OCI-LY1 (cell line): Measurements from ENCODE around the gene SLC23A2.

Experiments used
- H2AFZ ChIP-seq: fragments of 200-600 bp; sonication (generic), shearing (Covaris generic); 2 replicates; pipeline ENCODE4 v1.6.0; 2014; ENCODE audit warnings: antibody characterized with exemption, mild to moderate bottlenecking, low read length
- H3F3A ChIP-seq: fragments of 200-600 bp; sonication (generic), shearing (Covaris generic); 2 replicates; pipeline ENCODE4 v1.6.0; 2014; ENCODE audit warnings: mild to moderate bottlenecking, antibody characterized with exemption, low read length, moderate library complexity; ENCODE audit not compliant: insufficient read depth
- H3K27ac ChIP-seq: fragments of 200-600 bp; sonication (generic); 2 replicates; pipeline ENCODE4 v1.5.1; 2014; ENCODE audit warnings: low read length, mixed run types, mild to moderate bottlenecking, low read depth; ENCODE audit not compliant: poor library complexity, severe bottlenecking
- H3K27me3 ChIP-seq: fragments of 200-600 bp; sonication (generic); 2 replicates; pipeline ENCODE4 v1.6.0; 2014; ENCODE audit warnings: antibody characterized with exemption, mild to moderate bottlenecking, low read length, moderate library complexity; ENCODE audit not compliant: insufficient read depth
- H3K36me3 ChIP-seq: fragments of 200-600 bp; sonication (generic); 2 replicates; pipeline ENCODE4 v1.6.1; 2014; ENCODE audit warnings: mild to moderate bottlenecking, antibody characterized with exemption, low read length, moderate library complexity, mixed read lengths; ENCODE audit not compliant: insufficient read depth
- H3K4me1 ChIP-seq: fragments of 200-600 bp; sonication (generic); 2 replicates; pipeline ENCODE4 v1.5.1; 2014; ENCODE audit warnings: mild to moderate bottlenecking, low read length, moderate library complexity; ENCODE audit not compliant: insufficient read depth, severe bottlenecking
- H3K4me2 ChIP-seq: fragments of 200-600 bp; sonication (generic), shearing (Covaris generic); 2 replicates; pipeline ENCODE4 v1.6.1; 2014; ENCODE audit warnings: low read length
- H3K4me3 ChIP-seq: fragments of 200-600 bp; sonication (generic); 2 replicates; pipeline ENCODE4 v1.5.1; 2014; ENCODE audit warnings: low read length, low read depth, mild to moderate bottlenecking, mixed read lengths; ENCODE audit not compliant: poor library complexity, severe bottlenecking
- H3K79me2 ChIP-seq: fragments of 200-600 bp; shearing (Covaris generic); 2 replicates; pipeline ENCODE4 v1.6.1; 2016; ENCODE audit warnings: mixed run types, low read length, mixed read lengths; ENCODE audit not compliant: insufficient read depth
- H3K9ac ChIP-seq: fragments of 200-600 bp; sonication (generic), shearing (Covaris generic); 2 replicates; pipeline ENCODE4 v1.6.1; 2014; ENCODE audit warnings: mild to moderate bottlenecking, low read length, mixed read lengths
- H3K9me2 ChIP-seq: fragments of 200-600 bp; sonication (generic), shearing (Covaris generic); 2 replicates; pipeline ENCODE4 v1.6.1; 2014; ENCODE audit warnings: low read depth, mild to moderate bottlenecking, low read length, mixed read lengths
- H3K9me3 ChIP-seq: fragments of 200-600 bp; shearing (Covaris generic); 2 replicates; pipeline ENCODE4 v1.6.1; 2014; ENCODE audit warnings: low read length, mixed read lengths
- H4K20me1 ChIP-seq: fragments of 200-600 bp; sonication (generic), shearing (Covaris generic); 2 replicates; pipeline ENCODE4 v1.6.0; 2016; ENCODE audit warnings: mild to moderate bottlenecking, low read length; ENCODE audit not compliant: insufficient read depth
- CTCF ChIP-seq: fragments of 200-600 bp; sonication (generic), shearing (Covaris generic); IDR thresholded peaks from 2 replicates; pipeline ENCODE4 v1.5.1; 2017; ENCODE audit warnings: mild to moderate bottlenecking, antibody characterized with exemption, low read length, moderate library complexity, mixed read lengths
- EZH2 ChIP-seq: fragments of 200-600 bp; sonication (generic), shearing (Covaris generic); IDR thresholded peaks from 2 replicates; pipeline ENCODE4 v1.8.0; 2017; ENCODE audit warnings: borderline replicate concordance, mixed run types, mild to moderate bottlenecking, antibody characterized with exemption, low read length, moderate library complexity, mixed read lengths

SLC23A2 gene

GRCh38 chr20:4866429-4866828 lies 134.9 kb downstream of the SLC23A2 start:
- H3K36me3 ChIP-seq, result peaks cover 96% of the 10 kb centered on the region
- H3K27me3 ChIP-seq, result no peaks in the 10 kb centered on the region
- H3K9me2 ChIP-seq, result no peaks in the 10 kb centered on the region
- no peaks in the 10 kb centered on the region for H3K79me2 ChIP-seq
- no peak overlapping the region for H2AFZ ChIP-seq
- H3K4me3 ChIP-seq, result no peak overlapping the region
- H3K9me3 ChIP-seq, result no peaks in the 10 kb centered on the region
- TF ChIP-seq CTCF (no peak), EZH2 (no peak)
- no peaks in the 10 kb centered on the region for H3F3A ChIP-seq
- H3K27ac ChIP-seq, result no peak overlapping the region
- H3K4me1 ChIP-seq, result no peaks in the 10 kb centered on the region
- no peak overlapping the region for H3K4me2 ChIP-seq
- H4K20me1 ChIP-seq, result no peaks in the 10 kb centered on the region
- no peak overlapping the region for H3K9ac ChIP-seq

- no peaks in the 10 kb centered on the region for H3K9me3 ChIP-seq
- no peaks in the 10 kb centered on the region for H4K20me1 ChIP-seq
- no peaks in the 10 kb centered on the region for H3K9me2 ChIP-seq
- H3K4me3 ChIP-seq, result no peak overlapping the region
- no peaks in the 10 kb centered on the region for H3K4me1 ChIP-seq
- H2AFZ ChIP-seq, result no peak overlapping the region
- H3K36me3 ChIP-seq, result peaks cover 96% of the 10 kb centered on the region
- no peak overlapping the region for H3K4me2 ChIP-seq
- no peaks in the 10 kb centered on the region for H3K27me3 ChIP-seq
- TF ChIP-seq CTCF (no peak), EZH2 (no peak)
- H3F3A ChIP-seq, result no peaks in the 10 kb centered on the region
- H3K79me2 ChIP-seq, result no peaks in the 10 kb centered on the region
- H3K9ac ChIP-seq, result no peak overlapping the region
- no peak overlapping the region for H3K27ac ChIP-seq
These were observed 137.0 kb downstream of the SLC23A2 start for GRCh38 chr20:4864311-4864752.

DNA sequence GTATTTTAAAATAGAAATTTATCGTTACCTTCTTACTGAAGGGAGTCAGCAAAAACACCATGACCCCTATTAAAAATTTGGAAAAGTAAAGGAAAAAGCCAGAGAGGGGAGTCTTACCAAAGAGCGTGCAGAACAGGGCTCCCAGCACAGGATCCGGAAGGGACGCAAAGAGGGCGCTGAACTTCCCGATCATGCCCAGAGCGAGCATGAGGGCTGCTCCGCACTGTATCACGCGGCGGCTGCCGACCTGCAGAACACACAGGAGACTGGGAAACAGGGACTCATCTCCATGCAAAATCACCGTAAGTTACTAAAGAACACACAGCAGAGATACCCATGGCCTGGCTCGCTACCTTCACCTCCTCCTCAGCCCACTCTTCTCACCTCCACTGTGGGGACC lies 138.6 kb downstream of the SLC23A2 start:
- peaks cover 97% of the 10 kb centered on the region for H3K36me3 ChIP-seq

More for the DNA sequence above, 138.6 kb downstream of the SLC23A2 start:
- TF ChIP-seq CTCF (no peak), EZH2 (no peak)
- Histone ChIP-seq H3F3A (no peaks in the 10 kb centered on the region), H3K4me3 (no peak overlapping the region), H3K9me3 (no peaks in the 10 kb centered on the region), H3K4me2 (no peak overlapping the region), H3K9ac (no peak overlapping the region), H3K4me1 (no peaks in the 10 kb centered on the region), H3K79me2 (no peaks in the 10 kb centered on the region), H3K9me2 (no peaks in the 10 kb centered on the region), H4K20me1 (no peaks in the 10 kb centered on the region), H3K27me3 (no peaks in the 10 kb centered on the region), H3K27ac (no peak overlapping the region), H2AFZ (no peak overlapping the region)
